H7 (cell line): ENCODE results near the gene ADAMTS14. TPM values are rescaled to one million over a fixed set of nuclear protein-coding genes. Genes with fewer than 3 reads are reported as not detected.
"Not testable (repeated sequence)": the region's sequence is repeated elsewhere in the genome, so short reads cannot be mapped to it uniquely, and the experiment has no call there.

Source experiments
- DNase-seq: peaks from one replicate; pipeline ENCODE4 v3.0.0; 2012
- H3K27me3 ChIP-seq: 2 replicates; pipeline ENCODE4 v1.6.0; 2011; ENCODE audit warnings: mild to moderate bottlenecking, low read length; ENCODE audit not compliant: control insufficient read depth, insufficient read depth
- H3K36me3 ChIP-seq: replicated peaks from 2 replicates; pipeline ENCODE4 v1.5.1; 2011; ENCODE audit warnings: low read length; ENCODE audit not compliant: control insufficient read depth, insufficient read depth
- H3K4me3 ChIP-seq: 2 replicates; pipeline ENCODE4 v1.5.1; 2011; ENCODE audit warnings: low read depth, mild to moderate bottlenecking, control low read depth, low read length, moderate library complexity; ENCODE audit not compliant: insufficient read depth
- total RNA-seq: library from RNA; depleted of rRNA; stranded (reverse); fragments of >200 nt; shearing (Covaris generic); gene quantifications from 2 replicates; pipeline ENCODE4 v1.2.3, GENCODE V29; 2014; rRNA removed

Gene ADAMTS14
- total RNA-seq = 1.1 and 2.4 TPM in 2 replicates

- DNase-seq = peak; percentile 91
- H3K27me3 ChIP-seq = peaks cover 14% of the 10 kb centered on the region
- peak within 1 kb of the TSS; percentile 52 for H3K4me3 ChIP-seq
- no peaks in the 10 kb centered on the region for H3K36me3 ChIP-seq
These were observed at the start of gene ADAMTS14 for GRCh38 chr10:70672165-70673042. TSS of gene ADAMTS14 (plus strand) at chr10:70672506. CDS start at chr10:70672803, 297 bp downstream.

GRCh38 chr10:70622541-70622940, 49.8 kb upstream of the ADAMTS14 start:
- H3K27me3 ChIP-seq = no peaks in the 10 kb centered on the region
- H3K4me3 ChIP-seq = no peak overlapping the region
- H3K36me3 ChIP-seq = no peaks in the 10 kb centered on the region
- DNase-seq = no peak

GRCh38 chr10:70622981-70623844, 49.1 kb upstream of the ADAMTS14 start:
- H3K36me3 ChIP-seq = no peaks in the 10 kb centered on the region
- DNase-seq = no peak
- no peak overlapping the region for H3K4me3 ChIP-seq
- no peaks in the 10 kb centered on the region for H3K27me3 ChIP-seq

- H3K4me3 ChIP-seq = no peak overlapping the region
- DNase-seq = no peak
- no peaks in the 10 kb centered on the region for H3K27me3 ChIP-seq
- no peaks in the 10 kb centered on the region for H3K36me3 ChIP-seq
These were observed 46.2 kb upstream of the ADAMTS14 start for GRCh38 chr10:70626056-70626455.

- Histone ChIP-seq H3K27me3 (no peaks in the 10 kb centered on the region), H3K36me3 (no peaks in the 10 kb centered on the region), H3K4me3 (no peak overlapping the region)
- DNase-seq = no peak
These were observed 43.0 kb upstream of the ADAMTS14 start for GRCh38 chr10:70629338-70629737.

GRCh38 chr10:70631735-70632134, 40.6 kb upstream of the ADAMTS14 start:
- not testable (repeated sequence) for DNase-seq, H3K27me3 ChIP-seq, H3K36me3 ChIP-seq

GRCh38 chr10:70634011-70634410, 38.3 kb upstream of the ADAMTS14 start:
- no peaks in the 10 kb centered on the region for H3K27me3 ChIP-seq
- peak; percentile 72 for DNase-seq
- no peak overlapping the region for H3K4me3 ChIP-seq
- H3K36me3 ChIP-seq = no peaks in the 10 kb centered on the region

More at GRCh38 chr10:70631735-70632134, 40.6 kb upstream of the ADAMTS14 start:
- not testable (repeated sequence) for H3K4me3 ChIP-seq

GRCh38 chr10:70634515-70634914, 37.8 kb upstream of the ADAMTS14 start:
- not testable (repeated sequence) for H3K36me3 ChIP-seq, DNase-seq, H3K4me3 ChIP-seq, H3K27me3 ChIP-seq

- not testable (repeated sequence) for H3K36me3 ChIP-seq, DNase-seq, H3K27me3 ChIP-seq, H3K4me3 ChIP-seq
These were observed 32.5 kb upstream of the ADAMTS14 start for GRCh38 chr10:70639640-70640383.

GRCh38 chr10:70643272-70643671, 29.0 kb upstream of the ADAMTS14 start:
- H3K4me3 ChIP-seq, H3K36me3 ChIP-seq, H3K27me3 ChIP-seq, DNase-seq: not testable (repeated sequence)

- not testable (repeated sequence) for H3K4me3 ChIP-seq, H3K27me3 ChIP-seq, DNase-seq, H3K36me3 ChIP-seq
These were observed 27.3 kb upstream of the ADAMTS14 start for GRCh38 chr10:70644959-70645358.

GRCh38 chr10:70647086-70647485, 25.2 kb upstream of the ADAMTS14 start:
- Histone ChIP-seq H3K27me3 (no peaks in the 10 kb centered on the region), H3K36me3 (no peaks in the 10 kb centered on the region), H3K4me3 (no peak overlapping the region)
- DNase-seq = no peak

GRCh38 chr10:70648427-70648826, 23.9 kb upstream of the ADAMTS14 start:
- no peak for DNase-seq
- Histone ChIP-seq H3K27me3 (no peaks in the 10 kb centered on the region), H3K36me3 (no peaks in the 10 kb centered on the region), H3K4me3 (no peak overlapping the region)

- DNase-seq = no peak
- H3K27me3 ChIP-seq = no peaks in the 10 kb centered on the region
- H3K4me3 ChIP-seq = no peak overlapping the region
- H3K36me3 ChIP-seq = no peaks in the 10 kb centered on the region
These were observed 22.8 kb upstream of the ADAMTS14 start for GRCh38 chr10:70649526-70649925.
